Natural killer cell (primary cell): ENCODE measurements around the gene CDH2. TPM values are rescaled to one million over a fixed set of nuclear protein-coding genes. Genes with fewer than 3 reads are reported as not detected.

Experiments
- ATAC-seq, 3 donors: fragments of 150-1000 bp in 2 of 3; fragments of 200-7000 bp in 1 of 3; cut with Tn5 transposase; 1 replicate in 1 of 3; 2 replicates in 2 of 3; pipeline ENCODE4 v1.10.0; 2021; ENCODE audit warnings: mild to moderate bottlenecking in 2 of 3, moderate library complexity in 2 of 3
- DNase-seq, 2 donors: peaks; one replicate each; pipeline versions ENCODE4 v3.0.0 to v3.0.0-alpha.2; 2013 to 2021; ENCODE audit warnings: mixed read lengths in 1 of 2
- H3K27ac ChIP-seq: one replicate; pipeline ENCODE4 v1.5.1; 2013; ENCODE audit warnings: mild to moderate bottlenecking, low read length
- H3K27me3 ChIP-seq: one replicate; pipeline ENCODE4 v1.6.1; 2013; ENCODE audit warnings: low read length; ENCODE audit not compliant: control insufficient read depth, insufficient read depth
- H3K36me3 ChIP-seq: one replicate; pipeline ENCODE4 v1.6.1; 2013; ENCODE audit warnings: low read length; ENCODE audit not compliant: control insufficient read depth, insufficient read depth
- H3K4me1 ChIP-seq: one replicate; pipeline ENCODE4 v1.6.1; 2013; ENCODE audit warnings: low read length; ENCODE audit not compliant: control insufficient read depth, insufficient read depth
- H3K4me3 ChIP-seq: one replicate; pipeline ENCODE4 v1.5.1; 2013; ENCODE audit warnings: low read length
- H3K9me3 ChIP-seq: one replicate; pipeline ENCODE4 v1.6.1; 2013; ENCODE audit warnings: low read length; ENCODE audit not compliant: control insufficient read depth, insufficient read depth
- H3K27ac Mint-ChIP-seq, 2 donors: one replicate each; pipeline ENCODE4 v1.8.0; 2022; ENCODE audit warnings: mild to moderate bottlenecking in 2 of 2, mixed read lengths in 2 of 2, moderate library complexity in 1 of 2
- H3K27me3 Mint-ChIP-seq, 2 donors: one replicate each; pipeline ENCODE4 v1.8.0; 2022; ENCODE audit warnings: low read depth in 2 of 2, mixed read lengths in 2 of 2
- H3K36me3 Mint-ChIP-seq: one replicate; pipeline ENCODE4 v1.8.0; 2022; ENCODE audit warnings: mixed read lengths
- H3K4me1 Mint-ChIP-seq, 2 donors: one replicate each; pipeline ENCODE4 v1.8.0; 2022; ENCODE audit warnings: mixed read lengths in 2 of 2
- H3K4me3 Mint-ChIP-seq: one replicate; pipeline ENCODE4 v1.8.0; 2022; ENCODE audit warnings: mild to moderate bottlenecking, moderate library complexity, mixed read lengths
- H3K9me3 Mint-ChIP-seq, 2 donors: one replicate each; pipeline ENCODE4 v1.8.0; 2022; ENCODE audit warnings: mixed read lengths in 2 of 2
- CTCF ChIP-seq: fragments of 200-600 bp; IDR thresholded peaks from one replicate; pipeline ENCODE4 v1.8.0; 2022; ENCODE audit warnings: antibody characterized with exemption
- WGBS: methylation state at CpG from one replicate; pipeline ENCODE4 v1.1.7; 2013; ENCODE audit warnings: missing lambda C conversion rate; ENCODE audit not compliant: insufficient coverage; 5-methylcytosine and 5-hydroxymethylcytosine counted together
- intact Hi-C: fragments of 100-400 bp; cut with micrococcal nuclease; formaldehyde crosslinking; loops from one replicate; pipeline ENCODE4 v1.14.2; 2022
- total RNA-seq, 4 donors: library from RNA; stranded (reverse); fragments of 120-200 nt in 1 of 4; gene quantifications; one replicate each; pipeline versions ENCODE4 v1.2.3 to v1.2.4, GENCODE V29; 2013 to 2022

Gene CDH2
- total RNA-seq, 3 donors from 2014 or later (not counting 1 experiment from before 2014, with no cell fraction given), result 0.09 to 0.35 (median 0.26) TPM

- no peak for DNase-seq
- intact Hi-C loops, result no loop called here
These were observed 226.2 kb downstream of the CDH2 start for GRCh38 chr18:27950648-27951228.

GRCh38 chr18:27948986-27949385, 227.9 kb downstream of the CDH2 start:
- Mint-ChIP-seq H3K4me1 (no peaks in the 10 kb centered on the region), H3K27me3 (no peaks in the 10 kb centered on the region), H3K27ac (no peak overlapping the region), H3K36me3 (no peaks in the 10 kb centered on the region), H3K4me3 (no peak overlapping the region), H3K9me3 (peaks cover 3 to 8% of the 10 kb centered on the region in 2 donors)
- no peak overlapping the region for H3K4me3 ChIP-seq
- no peaks in the 10 kb centered on the region for H3K36me3 ChIP-seq
- H3K27me3 ChIP-seq, result no peaks in the 10 kb centered on the region
- H3K4me1 ChIP-seq, result no peaks in the 10 kb centered on the region
- ATAC-seq (no peak), DNase-seq (no peak)
- H3K9me3 ChIP-seq, result no peaks in the 10 kb centered on the region
- 33% methylated on average over 1 of the region's 2 CpGs for WGBS
- intact Hi-C loops, result no loop called here
- no peak for TF ChIP-seq CTCF
- no peak overlapping the region for H3K27ac ChIP-seq

More at GRCh38 chr18:27950648-27951228, 226.2 kb downstream of the CDH2 start:
- 95% methylated on average over 5 of the region's 5 CpGs for WGBS
- H3K9me3 Mint-ChIP-seq, result peaks cover 3 to 5% of the 10 kb centered on the region in 2 donors
- Histone ChIP-seq H3K27me3 (no peaks in the 10 kb centered on the region), H3K9me3 (no peaks in the 10 kb centered on the region), H3K36me3 (no peaks in the 10 kb centered on the region), H3K4me3 (no peak overlapping the region), H3K4me1 (no peaks in the 10 kb centered on the region), H3K27ac (no peak overlapping the region)
- H3K36me3 Mint-ChIP-seq, result no peaks in the 10 kb centered on the region
- H3K27me3 Mint-ChIP-seq, result no peaks in the 10 kb centered on the region
- no peak overlapping the region for H3K4me3 Mint-ChIP-seq
- ATAC-seq, result no peak
- TF ChIP-seq CTCF, result no peak
- H3K4me1 Mint-ChIP-seq, result no peaks in the 10 kb centered on the region
- H3K27ac Mint-ChIP-seq, result no peak overlapping the region

- Histone ChIP-seq H3K27ac (no peak overlapping the region), H3K9me3 (no peaks in the 10 kb centered on the region), H3K4me1 (no peaks in the 10 kb centered on the region), H3K27me3 (no peaks in the 10 kb centered on the region), H3K36me3 (no peaks in the 10 kb centered on the region), H3K4me3 (no peak overlapping the region)
- ATAC-seq, result no peak
- no peak for DNase-seq
- no peak overlapping the region for H3K4me3 Mint-ChIP-seq
- intact Hi-C loops, result no loop called here
- no peaks in the 10 kb centered on the region for H3K27me3 Mint-ChIP-seq
- no peak for TF ChIP-seq CTCF
- no peak overlapping the region for H3K27ac Mint-ChIP-seq
- H3K9me3 Mint-ChIP-seq, result peaks cover 7 to 12% of the 10 kb centered on the region in 2 donors
- H3K36me3 Mint-ChIP-seq, result no peaks in the 10 kb centered on the region
- H3K4me1 Mint-ChIP-seq, result no peaks in the 10 kb centered on the region
- 93% methylated on average over 4 of the region's 6 CpGs for WGBS
These were observed 234.2 kb downstream of the CDH2 start for GRCh38 chr18:27942706-27943105.

GRCh38 chr18:27931535-27931934, 245.4 kb downstream of the CDH2 start:
- Histone ChIP-seq H3K27me3 (no peaks in the 10 kb centered on the region), H3K9me3 (no peaks in the 10 kb centered on the region), H3K36me3 (no peaks in the 10 kb centered on the region), H3K4me3 (no peak overlapping the region), H3K4me1 (no peaks in the 10 kb centered on the region), H3K27ac (no peak overlapping the region)
- Mint-ChIP-seq H3K9me3 (peaks cover 8 to 20% of the 10 kb centered on the region in 2 donors), H3K4me1 (no peaks in the 10 kb centered on the region), H3K27me3 (no peaks in the 10 kb centered on the region), H3K4me3 (no peak overlapping the region), H3K36me3 (no peaks in the 10 kb centered on the region), H3K27ac (no peak overlapping the region)
- no peak for ATAC-seq
- DNase-seq, result no peak
- intact Hi-C loops, result no loop called here
- no peak for TF ChIP-seq CTCF
- WGBS, result 50% methylated on average over 3 of the region's 3 CpGs
